ENCODE data around the gene C22orf31.

GRCh38 chr22:29095459-29095858, 33.8 kb upstream of the C22orf31 start:
- TF ChIP-seq CTCF (IDR thresholded peaks at IDR 0.05) (no peak), POLR2A (IDR thresholded peaks at IDR 0.05) (no peak)
